ENCODE data around the gene CCDC146.
"Not testable (repeated sequence)": the region's sequence is repeated elsewhere in the genome, so short reads cannot be mapped to it uniquely, and the experiment has no call there.

CCDC146 gene

GRCh38 chr7:77102671-77103070 is 19.7 kb upstream of the CCDC146 start:
- H3K9me3 ChIP-seq (ENCODE audit: control insufficient read depth in 1 of 2, low read length in 2 of 2); H3K4me3 ChIP-seq (ENCODE audit: low read depth in 1 of 2, low read length in 2 of 2); H3K9ac ChIP-seq (ENCODE audit: low read depth in 1 of 2, low read length in 2 of 2); H3K27me3 ChIP-seq (ENCODE audit: control insufficient read depth in 1 of 2, insufficient read depth in 2 of 2, low read length in 2 of 2); H3K27ac ChIP-seq (ENCODE audit: low read depth, low read length); H3K4me1 ChIP-seq (ENCODE audit: control insufficient read depth in 1 of 2, insufficient read depth in 2 of 2, low read length in 2 of 2); H3K36me3 ChIP-seq (ENCODE audit: control insufficient read depth in 1 of 2, insufficient read depth in 2 of 2, low read length in 2 of 2): not testable (repeated sequence)

GRCh38 chr7:77105904-77106303 is 16.5 kb upstream of the CCDC146 start:
- not testable (repeated sequence) for H3K9me3 ChIP-seq (ENCODE audit: control insufficient read depth in 1 of 2, low read length in 2 of 2); H3K36me3 ChIP-seq (ENCODE audit: control insufficient read depth in 1 of 2, insufficient read depth in 2 of 2, low read length in 2 of 2); H3K4me1 ChIP-seq (ENCODE audit: control insufficient read depth in 1 of 2, insufficient read depth in 2 of 2, low read length in 2 of 2); H3K27ac ChIP-seq (ENCODE audit: low read depth, low read length); H3K4me3 ChIP-seq (ENCODE audit: low read depth in 1 of 2, low read length in 2 of 2); H3K27me3 ChIP-seq (ENCODE audit: control insufficient read depth in 1 of 2, insufficient read depth in 2 of 2, low read length in 2 of 2); H3K9ac ChIP-seq (ENCODE audit: low read depth in 1 of 2, low read length in 2 of 2)

GRCh38 chr7:77107659-77108058 is 14.8 kb upstream of the CCDC146 start:
- not testable (repeated sequence) for H3K4me3 ChIP-seq (ENCODE audit: low read depth in 1 of 2, low read length in 2 of 2); H3K27ac ChIP-seq (ENCODE audit: low read depth, low read length)

DNA sequence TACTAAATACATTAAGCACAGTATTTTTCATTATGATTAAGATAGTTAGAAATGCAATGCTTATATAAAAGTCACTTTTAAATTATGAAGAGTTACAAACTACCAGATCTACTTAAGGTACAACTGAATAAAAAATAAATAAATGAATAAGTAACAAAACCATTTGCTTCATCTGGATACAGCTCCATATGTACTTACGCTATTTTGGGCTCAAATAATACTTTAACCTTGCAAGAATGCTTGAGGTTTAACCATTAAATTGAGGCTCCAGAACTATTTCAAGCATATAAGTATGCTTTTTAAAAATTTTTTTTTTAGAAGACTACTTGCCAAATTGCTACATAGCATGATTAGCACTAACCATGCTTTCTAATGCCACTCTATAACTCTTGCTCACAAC is 14.1 kb upstream of the CCDC146 start:
- H3K4me3 ChIP-seq (ENCODE audit: low read depth in 1 of 2, low read length in 2 of 2); H3K9me3 ChIP-seq (ENCODE audit: control insufficient read depth in 1 of 2, low read length in 2 of 2); H3K27me3 ChIP-seq (ENCODE audit: control insufficient read depth in 1 of 2, insufficient read depth in 2 of 2, low read length in 2 of 2); H3K4me1 ChIP-seq (ENCODE audit: control insufficient read depth in 1 of 2, insufficient read depth in 2 of 2, low read length in 2 of 2); H3K9ac ChIP-seq (ENCODE audit: low read depth in 1 of 2, low read length in 2 of 2); H3K27ac ChIP-seq (ENCODE audit: low read depth, low read length); H3K36me3 ChIP-seq (ENCODE audit: control insufficient read depth in 1 of 2, insufficient read depth in 2 of 2, low read length in 2 of 2): not testable (repeated sequence)

More at GRCh38 chr7:77107659-77108058, 14.8 kb upstream of the CCDC146 start:
- not testable (repeated sequence) for H3K4me1 ChIP-seq (ENCODE audit: control insufficient read depth in 1 of 2, insufficient read depth in 2 of 2, low read length in 2 of 2); H3K27me3 ChIP-seq (ENCODE audit: control insufficient read depth in 1 of 2, insufficient read depth in 2 of 2, low read length in 2 of 2); H3K9ac ChIP-seq (ENCODE audit: low read depth in 1 of 2, low read length in 2 of 2); H3K36me3 ChIP-seq (ENCODE audit: control insufficient read depth in 1 of 2, insufficient read depth in 2 of 2, low read length in 2 of 2); H3K9me3 ChIP-seq (ENCODE audit: control insufficient read depth in 1 of 2, low read length in 2 of 2)

DNA sequence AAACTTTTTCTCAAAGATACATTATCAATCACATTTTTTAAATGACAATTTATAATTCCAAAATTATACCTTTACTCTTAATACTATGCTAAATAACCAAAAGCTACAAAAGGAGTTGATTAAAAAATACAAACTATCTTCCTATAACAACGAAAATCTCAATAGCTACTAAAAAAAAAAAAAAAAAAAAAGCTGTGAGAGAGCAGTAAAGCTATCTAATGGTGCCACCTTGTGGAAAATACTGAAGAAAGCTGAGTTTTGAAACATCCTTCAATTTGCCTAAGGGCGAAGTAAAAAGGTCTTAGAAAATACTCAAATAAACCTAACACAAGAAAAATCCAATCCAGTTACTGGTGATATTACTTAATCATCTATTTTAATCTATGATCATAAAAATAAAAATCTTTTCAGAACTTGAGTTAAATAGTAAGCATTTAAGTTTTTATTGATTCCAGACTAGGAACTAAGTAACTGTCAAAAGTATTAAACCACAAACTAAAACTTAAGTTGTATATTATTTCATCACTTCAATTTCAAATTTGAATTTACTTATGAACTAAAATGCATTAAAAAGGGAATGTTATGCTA is 9.6 kb upstream of the CCDC146 start:
- not testable (repeated sequence) for H3K27me3 ChIP-seq (ENCODE audit: control insufficient read depth in 1 of 2, insufficient read depth in 2 of 2, low read length in 2 of 2); H3K36me3 ChIP-seq (ENCODE audit: control insufficient read depth in 1 of 2, insufficient read depth in 2 of 2, low read length in 2 of 2); H3K9ac ChIP-seq (ENCODE audit: low read depth in 1 of 2, low read length in 2 of 2); H3K4me3 ChIP-seq (ENCODE audit: low read depth in 1 of 2, low read length in 2 of 2); H3K27ac ChIP-seq (ENCODE audit: low read depth, low read length); H3K9me3 ChIP-seq (ENCODE audit: control insufficient read depth in 1 of 2, low read length in 2 of 2); H3K4me1 ChIP-seq (ENCODE audit: control insufficient read depth in 1 of 2, insufficient read depth in 2 of 2, low read length in 2 of 2)

GRCh38 chr7:77125486-77125885 is 3.1 kb downstream of the CCDC146 start:
- H3K27ac ChIP-seq (ENCODE audit: low read depth, low read length); H3K9ac ChIP-seq (ENCODE audit: low read depth in 1 of 2, low read length in 2 of 2); H3K4me1 ChIP-seq (ENCODE audit: control insufficient read depth in 1 of 2, insufficient read depth in 2 of 2, low read length in 2 of 2); H3K4me3 ChIP-seq (ENCODE audit: low read depth in 1 of 2, low read length in 2 of 2); H3K36me3 ChIP-seq (ENCODE audit: control insufficient read depth in 1 of 2, insufficient read depth in 2 of 2, low read length in 2 of 2); H3K9me3 ChIP-seq (ENCODE audit: control insufficient read depth in 1 of 2, low read length in 2 of 2); H3K27me3 ChIP-seq (ENCODE audit: control insufficient read depth in 1 of 2, insufficient read depth in 2 of 2, low read length in 2 of 2): not testable (repeated sequence)

DNA sequence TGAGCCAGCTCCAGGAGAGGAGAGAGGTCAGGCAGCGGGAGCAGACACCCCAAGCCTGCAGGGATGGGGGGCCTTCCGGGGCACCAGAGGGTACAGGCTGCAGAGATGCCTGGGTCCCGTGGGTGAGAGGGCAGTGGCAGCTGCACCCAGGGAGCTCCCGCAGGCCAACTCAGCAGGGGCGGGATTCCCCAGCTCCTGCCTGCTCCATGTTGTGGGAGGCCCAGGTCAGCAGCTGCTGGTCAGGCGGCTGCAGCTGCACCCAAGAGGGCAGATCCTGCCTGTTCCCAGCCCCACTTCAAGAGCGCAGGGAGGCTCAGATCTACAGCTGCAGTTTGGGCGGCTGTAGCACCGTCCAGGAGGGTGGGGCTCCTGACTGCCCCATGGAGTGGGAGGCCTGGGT is 4.6 kb downstream of the CCDC146 start:
- H3K4me3 ChIP-seq (ENCODE audit: low read depth in 1 of 2, low read length in 2 of 2); H3K4me1 ChIP-seq (ENCODE audit: control insufficient read depth in 1 of 2, insufficient read depth in 2 of 2, low read length in 2 of 2); H3K9ac ChIP-seq (ENCODE audit: low read depth in 1 of 2, low read length in 2 of 2); H3K9me3 ChIP-seq (ENCODE audit: control insufficient read depth in 1 of 2, low read length in 2 of 2); H3K27ac ChIP-seq (ENCODE audit: low read depth, low read length); H3K36me3 ChIP-seq (ENCODE audit: control insufficient read depth in 1 of 2, insufficient read depth in 2 of 2, low read length in 2 of 2); H3K27me3 ChIP-seq (ENCODE audit: control insufficient read depth in 1 of 2, insufficient read depth in 2 of 2, low read length in 2 of 2): not testable (repeated sequence)

- H3K27me3 ChIP-seq (ENCODE audit: control insufficient read depth in 1 of 2, insufficient read depth in 2 of 2, low read length in 2 of 2); H3K9ac ChIP-seq (ENCODE audit: low read depth in 1 of 2, low read length in 2 of 2); H3K27ac ChIP-seq (ENCODE audit: low read depth, low read length); H3K9me3 ChIP-seq (ENCODE audit: control insufficient read depth in 1 of 2, low read length in 2 of 2); H3K36me3 ChIP-seq (ENCODE audit: control insufficient read depth in 1 of 2, insufficient read depth in 2 of 2, low read length in 2 of 2); H3K4me3 ChIP-seq (ENCODE audit: low read depth in 1 of 2, low read length in 2 of 2); H3K4me1 ChIP-seq (ENCODE audit: control insufficient read depth in 1 of 2, insufficient read depth in 2 of 2, low read length in 2 of 2): not testable (repeated sequence)
Observed at GRCh38 chr7:77128582-77129410, 6.4 kb downstream of the CCDC146 start.

GRCh38 chr7:77131781-77132180 is 9.4 kb downstream of the CCDC146 start:
- H3K9ac ChIP-seq (ENCODE audit: low read depth in 1 of 2, low read length in 2 of 2); H3K9me3 ChIP-seq (ENCODE audit: control insufficient read depth in 1 of 2, low read length in 2 of 2); H3K4me1 ChIP-seq (ENCODE audit: control insufficient read depth in 1 of 2, insufficient read depth in 2 of 2, low read length in 2 of 2); H3K4me3 ChIP-seq (ENCODE audit: low read depth in 1 of 2, low read length in 2 of 2); H3K27ac ChIP-seq (ENCODE audit: low read depth, low read length); H3K27me3 ChIP-seq (ENCODE audit: control insufficient read depth in 1 of 2, insufficient read depth in 2 of 2, low read length in 2 of 2); H3K36me3 ChIP-seq (ENCODE audit: control insufficient read depth in 1 of 2, insufficient read depth in 2 of 2, low read length in 2 of 2): not testable (repeated sequence)

GRCh38 chr7:77138668-77139067 is 16.3 kb downstream of the CCDC146 start:
- H3K4me3 ChIP-seq (ENCODE audit: low read depth in 1 of 2, low read length in 2 of 2); H3K9ac ChIP-seq (ENCODE audit: low read depth in 1 of 2, low read length in 2 of 2); H3K9me3 ChIP-seq (ENCODE audit: control insufficient read depth in 1 of 2, low read length in 2 of 2); H3K27ac ChIP-seq (ENCODE audit: low read depth, low read length); H3K36me3 ChIP-seq (ENCODE audit: control insufficient read depth in 1 of 2, insufficient read depth in 2 of 2, low read length in 2 of 2); H3K4me1 ChIP-seq (ENCODE audit: control insufficient read depth in 1 of 2, insufficient read depth in 2 of 2, low read length in 2 of 2); H3K27me3 ChIP-seq (ENCODE audit: control insufficient read depth in 1 of 2, insufficient read depth in 2 of 2, low read length in 2 of 2): not testable (repeated sequence)

Data from duodenal mucosa (tissue), 2 donors.